ENCODE measurements around the gene FICD. TPM values are rescaled to one million over a fixed set of nuclear protein-coding genes. Genes with fewer than 3 reads are reported as not detected.

Gene FICD
- total and polyA plus RNA-seq, 2 of the 13 experiments (the other 11 are each of a cell fraction or from before 2014, with no cell fraction given): 0.99 to 3.0 TPM

- Histone ChIP-seq H3K4me2 (ENCODE audit: low read depth, low read length) (no peak overlapping the region), H3K4me1 (ENCODE audit: insufficient read depth, low read length) (no peaks in the 10 kb centered on the region), H3K27me3 (ENCODE audit: control insufficient read depth in 1 of 2, insufficient read depth in 2 of 2, low read length in 2 of 2) (no peaks in the 10 kb centered on the region), H3K9ac (ENCODE audit: insufficient read depth, low read depth, low read length) (no peak overlapping the region), H3K27ac (ENCODE audit: extremely low read length, insufficient read depth, low read length) (no peak overlapping the region), H2AFZ (ENCODE audit: low read length) (no peak overlapping the region), H3K4me3 (replicated peaks in 1 of 3; ENCODE audit: insufficient read depth in 1 of 3, low read depth in 2 of 3, low read length in 3 of 3) (no peak overlapping the region), H3K79me2 (ENCODE audit: insufficient read depth, low read length) (no peaks in the 10 kb centered on the region), H3K36me3 (replicated peaks in 1 of 2; ENCODE audit: control insufficient read depth in 1 of 2, insufficient read depth in 2 of 2, low read length in 2 of 2) (no peaks in the 10 kb centered on the region), H4K20me1 (ENCODE audit: insufficient read depth, low read length) (no peaks in the 10 kb centered on the region), H3K9me3 (ENCODE audit: low read length) (no peaks in the 10 kb centered on the region)
- 4% methylated on average over 5 of the region's 5 CpGs for WGBS (ENCODE audit: low lambda C conversion rate)
- DNase-seq (ENCODE audit: low spot score): no peak
- ATAC-seq: no peak
- intact Hi-C loops (cut with micrococcal nuclease; ENCODE audit: unreplicated experiment): no loop called here
- no TSS peak for BruUV-seq (replicated peaks)
- in situ Hi-C loops (cut with HindIII; ENCODE audit: extremely low pct_ligation_motif_present, low pct_unique_long_range_greater_than_20kb): no loop called here
- ChIA-PET CTCF (ENCODE audit: low intra/inter-chr PET ratio, low total read pairs) (no interaction called here), POLR2A (no interaction called here)
- no peak for TF ChIP-seq RARG (CRISPR knock-in tag; IDR thresholded peaks at IDR 0.05; ENCODE audit: low read depth)
- TF ChIP-seq CENPBD1 (CRISPR knock-in tag; IDR thresholded peaks at IDR 0.05; ENCODE audit: borderline replicate concordance, low read depth): no peak
- TF ChIP-seq KAT2B (IDR thresholded peaks at IDR 0.05; ENCODE audit: borderline replicate concordance, low read depth, low read length): no peak
- no peak for TF ChIP-seq RELA (CRISPR knock-in tag; IDR thresholded peaks at IDR 0.05)
- no peak for TF ChIP-seq TARDBP (CRISPR knock-in tag; IDR thresholded peaks at IDR 0.05)
- TF ChIP-seq TRIM24 (CRISPR knock-in tag; IDR thresholded peaks at IDR 0.05): no peak
- peak; percentile 51; the same call in 1 of the 2 replicates for TF ChIP-seq ZNF12 (CRISPR knock-in tag; IDR thresholded peaks at IDR 0.05)
- no peak for TF ChIP-seq AGO1 (IDR thresholded peaks at IDR 0.05; ENCODE audit: low read depth, low read length, poor library complexity, severe bottlenecking)
- FAIRE-seq: no peak
These were observed 41.5 kb upstream of the FICD start for GRCh38 chr12:108473400-108474055.

GRCh38 chr12:108475396-108475795 lies 39.7 kb upstream of the FICD start:
- no peaks in the 10 kb centered on the region for H3K36me3 ChIP-seq (replicated peaks in 1 of 2; ENCODE audit: control insufficient read depth in 1 of 2, insufficient read depth in 2 of 2, low read length in 2 of 2)
- H3K9ac ChIP-seq (ENCODE audit: insufficient read depth, low read depth, low read length): no peak overlapping the region
- BruUV-seq (replicated peaks): no TSS peak
- no peaks in the 10 kb centered on the region for H3K9me3 ChIP-seq (ENCODE audit: low read length)
- ChIA-PET CTCF (ENCODE audit: low intra/inter-chr PET ratio, low total read pairs) (no interaction called here), POLR2A (no interaction called here)
- no peak overlapping the region for H2AFZ ChIP-seq (ENCODE audit: low read length)
- DNase-seq (ENCODE audit: low spot score) (no peak), ATAC-seq (no peak), FAIRE-seq (no peak)
- H3K27ac ChIP-seq (ENCODE audit: extremely low read length, insufficient read depth, low read length): no peak overlapping the region
- H4K20me1 ChIP-seq (ENCODE audit: insufficient read depth, low read length): no peaks in the 10 kb centered on the region
- no peak overlapping the region for H3K4me2 ChIP-seq (ENCODE audit: low read depth, low read length)
- H3K4me1 ChIP-seq (ENCODE audit: insufficient read depth, low read length): no peaks in the 10 kb centered on the region
- intact Hi-C loops (cut with micrococcal nuclease; ENCODE audit: unreplicated experiment) (no loop called here), in situ Hi-C loops (cut with HindIII; ENCODE audit: extremely low pct_ligation_motif_present, low pct_unique_long_range_greater_than_20kb) (no loop called here)
- TF ChIP-seq SP140L (CRISPR knock-in tag; IDR thresholded peaks at IDR 0.05; ENCODE audit: borderline replicate concordance) (no peak), MAFG (CRISPR knock-in tag; IDR thresholded peaks at IDR 0.05) (no peak), DMTF1 (CRISPR knock-in tag; IDR thresholded peaks at IDR 0.05) (no peak)
- no peaks in the 10 kb centered on the region for H3K79me2 ChIP-seq (ENCODE audit: insufficient read depth, low read length)
- no peak overlapping the region for H3K4me3 ChIP-seq (replicated peaks in 1 of 3; ENCODE audit: insufficient read depth in 1 of 3, low read depth in 2 of 3, low read length in 3 of 3)
- WGBS (ENCODE audit: low lambda C conversion rate): 0% methylated on average over 2 of the region's 2 CpGs
- no peaks in the 10 kb centered on the region for H3K27me3 ChIP-seq (ENCODE audit: control insufficient read depth in 1 of 2, insufficient read depth in 2 of 2, low read length in 2 of 2)

Measured in HepG2 (cell line).